Measurements from ENCODE around the gene UPK3B.
A peak's percentile ranks its signal among the peaks of the same experiment; 100 is the strongest.
"Not testable (repeated sequence)": the region's sequence is repeated elsewhere in the genome, so short reads cannot be mapped to it uniquely, and the experiment has no call there.

The UPK3B gene

DNA sequence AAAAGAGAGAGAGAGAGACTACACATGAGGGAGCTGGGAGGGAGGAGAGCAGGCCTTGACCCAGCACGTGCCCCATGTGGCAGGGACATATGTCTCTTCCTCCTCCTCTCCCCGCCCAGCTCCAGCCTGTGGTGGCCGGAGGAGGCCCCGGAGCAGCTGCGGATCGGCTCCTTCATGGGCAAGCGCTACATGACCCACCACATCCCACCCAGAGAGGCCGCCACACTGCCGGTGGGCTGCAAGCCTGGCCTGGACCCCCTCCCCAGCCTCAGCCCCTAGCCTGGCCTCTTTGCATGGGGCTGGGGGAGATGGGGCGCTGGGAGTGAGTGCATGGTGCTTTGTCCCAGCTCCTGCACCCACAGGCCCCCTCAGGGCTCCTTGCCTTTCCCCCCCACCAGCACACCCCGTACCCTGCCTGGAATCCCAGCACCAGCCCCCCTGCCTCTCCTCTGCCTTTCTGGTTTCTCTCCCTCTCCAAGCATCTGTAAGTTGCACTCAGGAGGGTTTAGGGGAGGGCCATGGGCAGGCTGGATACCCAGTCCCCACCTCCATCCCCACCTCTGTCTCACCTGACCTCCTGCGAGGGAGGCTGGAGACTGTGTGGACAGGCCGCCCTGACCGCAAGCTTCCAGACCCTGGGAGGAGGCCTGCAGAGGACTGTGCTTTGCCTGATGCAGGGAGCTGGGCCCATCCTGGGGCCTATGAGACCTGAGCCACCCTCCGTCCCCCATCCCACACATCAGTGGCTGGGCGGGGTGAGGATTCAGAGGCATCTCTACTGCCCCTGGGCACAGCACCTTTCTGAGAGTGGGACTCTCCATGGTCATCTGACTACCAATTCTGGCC is 4.8 kb downstream of the UPK3B start:
- no peak for DNase-seq

DNA sequence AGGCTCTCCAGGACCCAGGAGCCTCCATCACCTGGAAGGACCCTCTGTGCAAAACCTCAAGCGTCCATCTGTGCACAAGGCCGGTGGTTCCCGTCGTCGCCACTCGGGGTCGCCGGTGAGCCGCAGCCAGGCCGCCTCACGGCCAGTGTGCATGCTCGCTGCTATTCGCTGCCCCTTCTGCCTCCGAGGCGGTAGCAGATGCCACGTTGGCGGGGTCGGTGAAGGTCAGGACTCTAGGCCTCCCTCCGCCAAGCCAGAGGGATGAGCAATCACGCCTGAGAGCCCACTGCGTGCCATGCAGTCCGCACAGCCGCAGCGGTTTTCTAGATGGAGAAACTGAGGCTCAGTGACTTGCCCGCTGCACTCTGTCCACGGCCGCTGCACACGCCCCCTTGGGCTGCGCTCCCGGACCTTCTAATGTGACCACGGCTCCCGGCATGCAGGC is 5.7 kb downstream of the UPK3B start:
- peak; percentile 53 for DNase-seq

DNA sequence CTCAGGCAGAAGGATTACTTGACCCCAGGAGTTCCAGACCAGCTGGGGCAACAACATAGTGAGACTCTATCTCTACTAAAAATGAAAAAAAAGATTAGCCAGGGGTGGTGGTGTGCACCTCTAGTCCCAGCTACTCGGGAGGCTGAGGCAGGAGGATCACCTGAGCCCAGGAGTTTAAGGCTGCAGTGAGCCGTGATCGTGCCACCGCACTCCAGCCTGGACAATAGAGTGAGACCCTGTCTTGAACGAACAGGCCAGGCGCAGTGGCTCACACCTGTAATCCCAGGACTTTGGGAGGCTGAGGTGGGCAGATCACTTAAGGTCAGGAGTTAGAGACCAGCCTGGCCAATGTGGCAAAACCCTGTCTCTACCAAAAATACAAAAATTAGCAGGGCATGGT is 6.6 kb downstream of the UPK3B start:
- not testable (repeated sequence) for DNase-seq

DNA sequence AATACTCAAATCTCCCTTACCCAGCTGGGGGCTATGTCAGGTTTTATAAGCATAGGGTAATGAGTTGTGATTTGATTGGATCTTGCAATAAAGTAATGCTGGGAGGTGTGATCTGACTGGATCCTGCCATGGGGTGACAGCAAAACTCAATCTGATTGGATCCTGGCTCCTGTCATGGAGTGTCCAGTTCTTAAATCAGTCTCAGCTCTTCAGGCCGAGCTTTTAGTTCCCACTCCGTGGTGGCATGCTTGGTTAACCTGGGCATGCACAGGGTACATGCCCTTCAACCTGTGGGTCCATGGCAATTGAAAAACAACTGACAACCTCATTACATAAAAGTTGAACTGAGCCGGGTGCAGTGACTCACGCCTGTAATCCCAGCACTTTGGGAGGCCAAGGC is 15.8 kb downstream of the UPK3B start:
- not testable (repeated sequence) for DNase-seq

DNA sequence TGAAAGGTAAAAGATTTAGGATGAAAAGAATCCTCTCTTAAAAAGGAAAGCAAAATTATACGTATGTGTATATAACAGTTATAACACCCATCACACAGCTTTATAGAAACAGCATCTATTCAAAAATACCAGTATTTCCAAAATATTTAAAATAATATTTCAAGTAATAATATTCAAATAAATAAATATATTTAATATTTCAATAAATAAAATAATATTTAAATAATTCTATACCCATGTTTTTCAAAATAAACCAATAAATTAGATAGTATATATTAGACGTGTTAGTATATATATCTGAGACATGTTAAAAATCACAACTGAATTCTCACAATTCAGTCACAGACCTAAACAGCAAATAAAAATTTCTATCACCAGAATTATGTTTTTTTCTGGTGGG is 21.3 kb downstream of the UPK3B start:
- not testable (repeated sequence) for DNase-seq

DNA sequence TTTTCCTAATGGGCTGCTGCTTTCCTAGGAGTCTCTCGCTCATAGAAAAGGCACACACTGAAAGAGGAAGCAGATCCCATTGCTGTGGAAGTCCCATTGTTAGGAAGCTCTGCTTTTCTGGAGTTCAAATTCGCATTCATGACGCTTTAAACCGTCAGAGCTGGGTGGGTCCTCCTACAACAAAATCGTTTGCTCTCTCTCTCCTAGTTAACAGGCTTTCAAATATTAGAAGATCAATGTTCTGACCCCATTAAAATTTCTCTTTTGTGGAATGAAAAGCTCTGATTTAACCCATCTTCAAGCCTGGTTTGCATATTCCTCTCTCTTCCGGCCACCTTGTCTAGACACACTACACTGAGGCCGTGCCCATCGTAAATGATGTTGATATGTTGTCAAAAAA is 32.8 kb downstream of the UPK3B start, which contains the start of gene SPDYE16:
Gene SPDYE16 (minus strand): TSS at position 101 of the 400 bp plus-strand sequence. CDS start 1,838 bp downstream, outside the sequence.
- not testable (repeated sequence) for DNase-seq

DNA sequence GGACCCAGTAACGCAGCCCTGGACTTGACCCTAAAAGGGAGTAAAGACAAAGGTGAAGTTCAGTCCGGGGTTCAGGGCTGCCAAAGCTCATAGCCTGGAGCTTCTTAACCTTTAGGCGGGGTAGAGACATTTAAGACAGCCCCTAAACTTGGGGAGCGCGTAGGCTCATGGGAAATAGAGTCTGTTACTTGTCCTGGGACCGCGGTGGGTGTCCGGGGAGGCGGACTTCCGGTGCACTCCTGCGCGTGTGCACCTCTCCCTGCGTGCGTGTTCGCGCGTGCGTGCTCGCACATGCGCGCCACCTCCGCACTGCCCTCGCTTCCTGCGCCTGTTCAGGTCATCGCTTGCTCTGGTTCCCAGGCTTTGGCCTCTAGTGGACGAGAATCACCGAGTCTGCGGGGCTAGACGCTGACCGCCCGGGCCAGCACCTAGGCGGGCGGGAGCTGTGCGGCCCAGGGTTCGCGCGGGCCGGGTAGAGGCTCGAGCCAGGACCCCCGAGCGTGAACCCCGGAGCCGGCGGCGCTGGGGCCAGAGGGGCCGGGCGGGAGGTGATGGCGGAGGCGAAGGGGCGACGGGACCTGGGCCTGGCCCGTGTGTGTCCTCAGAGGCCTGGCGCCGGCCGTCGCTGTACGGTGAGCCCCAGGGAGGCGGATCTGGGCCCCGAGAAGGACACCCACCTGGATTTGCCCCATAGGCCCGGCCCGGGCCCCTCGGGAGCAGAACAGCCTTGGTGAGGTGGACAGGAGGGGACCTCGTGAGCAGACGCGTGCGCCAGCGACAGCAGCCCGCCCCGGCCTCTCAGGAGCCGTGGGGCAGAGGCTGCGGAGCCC is 38.9 kb downstream of the UPK3B start:
- DNase-seq: peak; percentile 88

DNA sequence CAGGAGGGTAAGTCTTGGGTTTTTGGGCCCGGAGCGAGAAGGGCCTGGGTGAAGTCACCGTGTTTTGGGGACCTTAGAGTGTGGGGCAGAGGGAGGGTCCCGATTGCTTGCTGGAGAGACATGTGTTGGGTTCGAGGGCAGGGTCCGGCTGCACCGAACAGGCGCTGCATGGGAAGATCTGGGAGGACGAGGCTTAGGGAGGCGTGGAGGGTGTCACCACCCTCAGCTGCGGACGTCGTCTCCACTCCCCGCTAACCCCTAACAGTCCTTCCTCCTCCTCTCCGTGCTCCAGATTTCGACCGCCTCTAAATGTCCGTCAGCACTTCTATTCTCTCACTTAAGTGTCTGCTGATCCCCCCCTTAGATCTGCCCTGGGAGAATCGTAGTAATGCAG is 39.5 kb downstream of the UPK3B start:
- DNase-seq: not testable (repeated sequence)

DNA sequence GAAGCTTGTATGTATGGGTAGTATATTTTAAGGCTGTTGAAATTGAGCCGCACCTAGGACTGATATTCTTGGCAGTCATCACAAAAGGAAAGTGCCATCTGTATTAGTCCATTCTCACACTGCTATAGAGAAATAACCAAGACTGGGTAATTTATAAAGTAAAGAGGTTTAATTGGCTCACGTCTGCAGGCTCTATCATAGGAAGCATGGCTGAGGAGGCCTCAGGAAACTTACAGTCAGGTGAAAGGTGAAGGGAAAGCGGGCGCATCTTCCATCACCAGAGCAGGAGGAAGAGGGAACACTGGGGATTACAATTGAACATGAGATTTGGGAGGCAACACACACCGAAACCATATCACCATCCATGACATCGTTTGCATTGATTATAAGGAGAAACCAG is 41.6 kb downstream of the UPK3B start:
- DNase-seq: not testable (repeated sequence)

DNA sequence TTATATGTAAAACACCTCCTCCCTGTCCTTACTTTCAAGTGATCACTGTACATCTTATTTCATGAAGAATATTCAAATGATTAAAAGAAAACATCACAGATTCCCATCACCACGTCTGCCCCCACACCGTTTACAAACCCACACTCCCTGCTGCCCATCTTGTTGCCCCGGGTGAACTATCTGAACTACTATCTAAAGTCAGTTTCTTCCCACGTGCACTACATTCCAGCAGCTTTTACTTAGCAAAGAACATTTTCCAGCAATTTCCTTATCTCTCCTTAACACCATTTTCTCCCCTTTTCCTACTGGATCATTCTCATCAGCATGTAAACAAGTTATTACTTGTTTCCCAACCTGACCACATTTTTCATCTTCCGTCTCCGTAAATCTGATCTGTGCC is 49.3 kb downstream of the UPK3B start:
- not testable (repeated sequence) for DNase-seq

DNA sequence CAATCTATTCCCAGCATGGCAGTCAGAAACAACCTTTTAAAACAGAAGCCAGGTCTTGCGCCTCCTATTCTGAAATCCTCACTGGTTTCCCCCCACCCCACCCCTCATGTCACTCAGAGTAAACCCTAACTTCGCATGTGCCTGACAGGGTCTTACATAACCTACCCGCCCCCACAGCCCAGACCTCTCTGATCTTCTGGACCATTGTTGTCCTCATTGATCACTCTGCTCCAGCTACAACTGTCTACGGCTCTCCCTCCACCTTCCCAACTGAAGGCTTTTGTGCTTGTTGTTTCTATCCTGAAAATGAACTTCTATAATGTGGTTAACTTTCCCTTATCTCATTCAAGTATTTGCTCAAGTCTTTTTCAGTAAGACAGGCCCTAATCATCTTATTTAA is 49.8 kb downstream of the UPK3B start:
- DNase-seq: not testable (repeated sequence)

DNA sequence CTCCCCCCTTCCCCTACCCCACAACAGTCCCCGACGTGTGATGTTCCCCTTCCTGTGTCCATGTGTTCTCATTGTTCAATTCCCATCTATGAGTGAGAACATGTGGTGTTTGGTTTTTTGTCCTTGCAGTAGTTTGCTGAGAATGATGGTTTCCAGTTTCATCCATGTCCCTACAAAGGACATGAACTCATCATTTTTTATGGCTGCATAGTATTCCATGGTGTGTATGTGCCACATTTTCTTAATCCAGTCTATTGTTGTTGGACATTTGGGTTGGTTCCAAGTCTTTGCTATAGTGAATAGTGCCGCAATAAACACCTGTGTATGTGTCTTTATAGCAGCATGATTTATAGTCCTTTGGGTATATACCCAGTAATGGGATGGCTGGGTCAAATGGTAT is 51.0 kb downstream of the UPK3B start:
- not testable (repeated sequence) for DNase-seq

DNA sequence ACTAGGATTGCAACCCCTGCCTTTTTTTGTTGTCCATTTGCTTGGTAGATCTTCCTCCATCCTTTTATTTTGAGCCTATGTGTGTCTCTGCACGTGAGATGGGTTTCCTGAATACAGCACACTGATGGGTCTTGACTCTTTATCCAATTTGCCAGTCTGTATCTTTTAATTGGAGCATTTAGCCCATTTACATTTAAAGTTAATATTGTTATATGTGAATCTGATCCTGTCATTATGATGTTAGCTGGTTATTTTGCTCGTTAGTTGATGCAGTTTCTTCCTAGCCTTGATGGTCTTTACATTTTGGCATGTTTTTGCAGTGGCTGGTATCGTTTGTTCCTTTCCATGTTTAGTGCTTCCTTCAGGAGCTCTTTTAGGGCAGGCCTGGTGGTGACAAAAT is 54.6 kb downstream of the UPK3B start:
- not testable (repeated sequence) for DNase-seq

Data from CD4-positive, alpha-beta T cell treated with Interleukin-17A for 4 hours (primary cell).